HG02970 (cell line): ENCODE results near the gene GNAL.
"Not testable (repeated sequence)": the region's sequence is repeated elsewhere in the genome, so short reads cannot be mapped to it uniquely, and the experiment has no call there.

Source experiments
- ATAC-seq: cut with Tn5 transposase; IDR thresholded peaks from one replicate; pipeline ENCODE4 v1.9.1; 2021; ENCODE audit warnings: mild to moderate bottlenecking, moderate library complexity, moderate number of reproducible peaks; ENCODE audit not compliant: unreplicated experiment, low FRiP score

GNAL gene

GRCh38 chr18:11839556-11839955, 150.5 kb downstream of the GNAL start:
- ATAC-seq: no peak

- no peak for ATAC-seq
Measured at GRCh38 chr18:11840493-11840892, 151.4 kb downstream of the GNAL start.

- no peak for ATAC-seq
Measured at GRCh38 chr18:11842562-11842961, 153.5 kb downstream of the GNAL start.

GRCh38 chr18:11844436-11844835, 155.4 kb downstream of the GNAL start:
- no peak for ATAC-seq

GRCh38 chr18:11845654-11846053, 156.6 kb downstream of the GNAL start:
- no peak for ATAC-seq

- ATAC-seq: no peak
Measured at GRCh38 chr18:11847811-11848210, 158.7 kb downstream of the GNAL start.

- ATAC-seq: no peak
Measured at GRCh38 chr18:11849279-11849678, 160.2 kb downstream of the GNAL start.

GRCh38 chr18:11849841-11850634, 161.0 kb downstream of the GNAL start:
- ATAC-seq: no peak

GRCh38 chr18:11850821-11851145, 161.7 kb downstream of the GNAL start:
- ATAC-seq: peak; percentile 36

GRCh38 chr18:11851146-11851805, 162.2 kb downstream of the GNAL start, which contains the start of gene CHMP1B:
TSS of gene CHMP1B (plus strand) at chr18:11851413. CDS start at chr18:11851512, 99 bp downstream.
- peak; percentile 98 for ATAC-seq

- no peak for ATAC-seq
Measured at GRCh38 chr18:11851806-11852337, 162.8 kb downstream of the GNAL start.

GRCh38 chr18:11854554-11854953, 165.5 kb downstream of the GNAL start:
- not testable (repeated sequence) for ATAC-seq

GRCh38 chr18:11857177-11857887, 168.3 kb downstream of the GNAL start:
- no peak for ATAC-seq

GRCh38 chr18:11859282-11859830, 170.3 kb downstream of the GNAL start:
- no peak for ATAC-seq

GRCh38 chr18:11859903-11860407, 170.9 kb downstream of the GNAL start:
- no peak for ATAC-seq

GRCh38 chr18:11860594-11861450, 171.8 kb downstream of the GNAL start:
- ATAC-seq: no peak

- no peak for ATAC-seq
Measured at GRCh38 chr18:11861583-11862288, 172.7 kb downstream of the GNAL start.

- no peak for ATAC-seq
Measured at GRCh38 chr18:11862468-11863137, 173.5 kb downstream of the GNAL start.

- ATAC-seq: no peak
Measured at GRCh38 chr18:11864471-11864870, 175.4 kb downstream of the GNAL start.
